GM10266 (cell line): ENCODE measurements around the gene PDGFA.

Source experiments
- DNase-seq: peaks from one replicate; pipeline ENCODE4 v3.0.0; 2012; ENCODE audit errors: extremely low spot score
- CTCF ChIP-seq: IDR thresholded peaks from 2 replicates; pipeline ENCODE4 v1.5.1; 2012; ENCODE audit warnings: mild to moderate bottlenecking, low read depth; ENCODE audit not compliant: control insufficient read depth, insufficient read depth; ENCODE audit errors: missing control alignments

PDGFA gene

GRCh38 chr7:504221-505111, 15.2 kb downstream of the PDGFA start:
- TF ChIP-seq CTCF, result no peak

GRCh38 chr7:503575-504111, 16.0 kb downstream of the PDGFA start:
- no peak for TF ChIP-seq CTCF
- no peak for DNase-seq

More at GRCh38 chr7:504221-505111, 15.2 kb downstream of the PDGFA start:
- no peak for DNase-seq

GRCh38 chr7:502296-502695, 17.4 kb downstream of the PDGFA start:
- no peak for TF ChIP-seq CTCF
- no peak for DNase-seq

GRCh38 chr7:501526-501925, 18.1 kb downstream of the PDGFA start:
- no peak for DNase-seq

GRCh38 chr7:500521-501420, 18.9 kb downstream of the PDGFA start:
- DNase-seq, result no peak
- no peak for TF ChIP-seq CTCF

More at GRCh38 chr7:501526-501925, 18.1 kb downstream of the PDGFA start:
- TF ChIP-seq CTCF, result no peak

GRCh38 chr7:499853-500485, 19.7 kb downstream of the PDGFA start:
- DNase-seq, result no peak
- TF ChIP-seq CTCF, result no peak
